K562 (cell line): Measurements from ENCODE around the gene COQ8B.

ENCODE experiments used
- BDP1 ChIP-seq: IDR thresholded peaks from 3 replicates; pipeline ENCODE4 v1.6.1; 2011; ENCODE audit not compliant: insufficient read length, insufficient read depth
- CEBPB ChIP-seq: fragments of 450-650 bp; IDR thresholded peaks from 2 replicates; pipeline ENCODE4 v1.6.1; 2016; ENCODE audit warnings: missing genetic modification characterization, missing compliant biosample characterization
- CTCF ChIP-seq, 3 experiments: IDR thresholded peaks in 2 of 3; conservative IDR thresholded peaks in 1 of 3; 2 replicates each; pipeline ENCODE4 v1.5.1; 2011 to 2012; ENCODE audit warnings: low read length in 3 of 3, mild to moderate bottlenecking in 3 of 3, control low read depth in 2 of 3, improper control_type of control experiment in 1 of 3, inconsistent platforms in 1 of 3, low read depth in 1 of 3, mixed read lengths in 1 of 3, moderate library complexity in 1 of 3; ENCODE audit not compliant: insufficient read depth in 2 of 3
- FOXP1 ChIP-seq: sonication (generic); formaldehyde crosslinking; IDR thresholded peaks from 2 replicates; pipeline ENCODE4 v1.8.0; 2022; ENCODE audit warnings: mild to moderate bottlenecking, missing genetic modification reagents
- JUNB ChIP-seq: fragments of 450-650 bp; formaldehyde crosslinking; conservative IDR thresholded peaks from 2 replicates; pipeline ENCODE4 v1.4.0; 2020; ENCODE audit warnings: mild to moderate bottlenecking
- KLF6 ChIP-seq: fragments of 250-450 bp; sonication (Bioruptor Pico); IDR thresholded peaks from 2 replicates; pipeline ENCODE4 v1.4.0; 2020; ENCODE audit warnings: mild to moderate bottlenecking, moderate library complexity, borderline replicate concordance
- TCF7 ChIP-seq: sonication (generic); IDR thresholded peaks from 2 replicates; pipeline ENCODE4 v1.6.1; 2016; ENCODE audit warnings: antibody characterized with exemption, borderline replicate concordance
- TF ChIP-seq, protein P1 (sequence below): fragments of 450-650 bp; formaldehyde crosslinking; conservative IDR thresholded peaks from 2 replicates; pipeline ENCODE4 v1.4.0; 2022; ENCODE audit warnings: mild to moderate bottlenecking, missing genetic modification characterization

GRCh38 chr19:40667602-40668001 is 49.1 kb downstream of the COQ8B start:
- no peak for TF ChIP-seq CEBPB (tag)
- TF ChIP-seq CTCF (IDR thresholded peaks at IDR 0.05 in 2 of 3, conservative IDR thresholded peaks at IDR 0.05 in 1 of 3; ENCODE audit: insufficient read depth in 2 of 3, low read depth in 1 of 3, low read length in 3 of 3) = no peak
- no peak for TF ChIP-seq BDP1
- TF ChIP-seq, protein P1, sequence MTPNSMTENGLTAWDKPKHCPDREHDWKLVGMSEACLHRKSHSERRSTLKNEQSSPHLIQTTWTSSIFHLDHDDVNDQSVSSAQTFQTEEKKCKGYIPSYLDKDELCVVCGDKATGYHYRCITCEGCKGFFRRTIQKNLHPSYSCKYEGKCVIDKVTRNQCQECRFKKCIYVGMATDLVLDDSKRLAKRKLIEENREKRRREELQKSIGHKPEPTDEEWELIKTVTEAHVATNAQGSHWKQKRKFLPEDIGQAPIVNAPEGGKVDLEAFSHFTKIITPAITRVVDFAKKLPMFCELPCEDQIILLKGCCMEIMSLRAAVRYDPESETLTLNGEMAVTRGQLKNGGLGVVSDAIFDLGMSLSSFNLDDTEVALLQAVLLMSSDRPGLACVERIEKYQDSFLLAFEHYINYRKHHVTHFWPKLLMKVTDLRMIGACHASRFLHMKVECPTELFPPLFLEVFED = no peak
- TF ChIP-seq TCF7 = no peak
- no peak for TF ChIP-seq FOXP1 (CRISPR knock-in tag)
- TF ChIP-seq JUNB (CRISPR knock-in tag) = no peak
- TF ChIP-seq KLF6 (CRISPR knock-in tag) = no peak
